PC-3 (cell line): Measurements from ENCODE around the gene RETN. TPM values are rescaled to one million over a fixed set of nuclear protein-coding genes. Genes with fewer than 3 reads are reported as not detected.

Experiments used
- ATAC-seq: fragments of 200-7000 bp; cut with Tn5 transposase; 2 replicates; pipeline ENCODE4 v1.9.1; 2020; ENCODE audit warnings: mild to moderate bottlenecking, moderate library complexity
- BruUV-seq: library from RNA; stranded (reverse); fragments of 400-500 nt; replicated peaks from 2 replicates; lab custom pipeline; 2021; lab: Mats Ljungman, UMichigan
- CTCF ChIA-PET: fragments of 300-600 bp; sonication (Branson Sonifier 250); formaldehyde crosslinking; loops from one replicate; lab custom pipeline; 2022; ENCODE audit warnings: antibody characterized with exemption; lab: Charles Lee
- POLR2A ChIA-PET: fragments of 300-600 bp; sonication (Branson Sonifier 250); formaldehyde crosslinking; loops from one replicate; lab custom pipeline; 2022; ENCODE audit warnings: antibody characterized with exemption; ENCODE audit not compliant: unreplicated experiment; lab: Charles Lee
- DNase-seq: peaks from one replicate; pipeline ENCODE4 v3.0.0-alpha.2; 2015
- H2AFZ ChIP-seq: fragments of 300-600 bp; sonication (generic); 2 replicates; pipeline ENCODE4 v1.6.0; 2016; ENCODE audit warnings: antibody characterized with exemption, low read length
- H3F3A ChIP-seq: fragments of 300-600 bp; sonication (generic); one replicate; pipeline ENCODE4 v1.6.0; 2017; ENCODE audit warnings: antibody characterized with exemption, low read length, control low read depth, mild to moderate bottlenecking; ENCODE audit not compliant: unreplicated experiment
- H3K27ac ChIP-seq: fragments of 300-600 bp; sonication (generic); 2 replicates; pipeline ENCODE4 v1.5.1; 2016; ENCODE audit warnings: mild to moderate bottlenecking, low read length
- H3K27me3 ChIP-seq: fragments of 300-600 bp; sonication (generic); 2 replicates; pipeline ENCODE4 v1.6.1; 2016; ENCODE audit warnings: low read length, mixed read lengths
- H3K36me3 ChIP-seq: fragments of 300-600 bp; sonication (generic); 2 replicates; pipeline ENCODE4 v1.6.1; 2016; ENCODE audit warnings: low read depth, mixed run types, low read length, mixed read lengths
- H3K4me1 ChIP-seq: fragments of 300-600 bp; sonication (generic); 2 replicates; pipeline ENCODE4 v1.5.1; 2016; ENCODE audit warnings: low read length; ENCODE audit not compliant: insufficient read depth
- H3K4me2 ChIP-seq: fragments of 300-600 bp; sonication (generic); 2 replicates; pipeline ENCODE4 v1.6.0; 2016; ENCODE audit warnings: low read length
- H3K4me3 ChIP-seq: fragments of 300-600 bp; sonication (generic); 2 replicates; pipeline ENCODE4 v1.5.1; 2016; ENCODE audit warnings: mild to moderate bottlenecking, low read length, mixed read lengths
- H3K79me2 ChIP-seq: fragments of 300-600 bp; sonication (generic); 2 replicates; pipeline ENCODE4 v1.6.1; 2017; ENCODE audit warnings: low read length, mixed read lengths
- H3K9ac ChIP-seq: fragments of 300-600 bp; sonication (generic); 2 replicates; pipeline ENCODE4 v1.6.0; 2016; ENCODE audit warnings: mild to moderate bottlenecking, low read length
- H3K9me2 ChIP-seq: fragments of 300-600 bp; sonication (generic); replicated peaks from 2 replicates; pipeline ENCODE4 v1.6.1; 2016; ENCODE audit warnings: mixed run types, low read length, mixed read lengths
- H3K9me3 ChIP-seq: fragments of 300-600 bp; sonication (generic); 2 replicates; pipeline ENCODE4 v1.6.1; 2016; ENCODE audit warnings: low read length, mixed read lengths
- H4K20me1 ChIP-seq: fragments of 300-600 bp; sonication (generic); 2 replicates; pipeline ENCODE4 v1.6.1; 2016; ENCODE audit warnings: low read length, mixed read lengths
- EZH2 ChIP-seq: fragments of 300-600 bp; sonication (generic); IDR thresholded peaks from one replicate; pipeline ENCODE4 v1.6.1; 2017; ENCODE audit warnings: antibody characterized with exemption, mild to moderate bottlenecking, low read length; ENCODE audit not compliant: unreplicated experiment
- EZH2phosphoT487 ChIP-seq: fragments of 300-600 bp; sonication (generic); IDR thresholded peaks from 2 replicates; pipeline ENCODE4 v1.6.1; 2018; ENCODE audit warnings: mild to moderate bottlenecking, antibody characterized with exemption, low read length, borderline replicate concordance
- intact Hi-C: fragments of 100-400 bp; cut with micrococcal nuclease; formaldehyde crosslinking; loops from 2 replicates; pipeline ENCODE4 v1.9.0; 2023
- total RNA-seq: library from RNA; depleted of rRNA; stranded (reverse); fragments of >200 nt; gene quantifications from 2 replicates; pipeline ENCODE4 v1.2.3, GENCODE V29; 2014
- TF ChIP-seq, protein P1 (sequence below): fragments of 300-600 bp; sonication (generic); conservative IDR thresholded peaks from 2 replicates; pipeline ENCODE4 v1.5.1; 2017; ENCODE audit warnings: antibody characterized with exemption, low read depth, mild to moderate bottlenecking, low read length

The RETN gene
- total RNA-seq, 1 experiment from 2014 or later, result not detected

- DNase-seq (no peak), ATAC-seq (no peak)
- Histone ChIP-seq H3K4me2 (no peak overlapping the region), H3K36me3 (peaks cover 7% of the 10 kb centered on the region; the same call in 1 of the 2 replicates), H3F3A (no peaks in the 10 kb centered on the region), H4K20me1 (no peaks in the 10 kb centered on the region), H3K9me3 (no peaks in the 10 kb centered on the region), H3K27me3 (no peaks in the 10 kb centered on the region), H3K9me2 (no peaks in the 10 kb centered on the region), H3K79me2 (no peaks in the 10 kb centered on the region), H2AFZ (no peak overlapping the region), H3K4me3 (no peak overlapping the region), H3K27ac (no peak overlapping the region), H3K4me1 (peaks cover under 1% of the 10 kb centered on the region; the same call in 1 of the 2 replicates), H3K9ac (no peak overlapping the region)
- no TSS peak for BruUV-seq
- POLR2A ChIA-PET, result no interaction called here
- CTCF ChIA-PET, result no interaction called here
- TF ChIP-seq EZH2phosphoT487, result no peak
- TF ChIP-seq EZH2, result no peak
- TF ChIP-seq, protein P1, sequence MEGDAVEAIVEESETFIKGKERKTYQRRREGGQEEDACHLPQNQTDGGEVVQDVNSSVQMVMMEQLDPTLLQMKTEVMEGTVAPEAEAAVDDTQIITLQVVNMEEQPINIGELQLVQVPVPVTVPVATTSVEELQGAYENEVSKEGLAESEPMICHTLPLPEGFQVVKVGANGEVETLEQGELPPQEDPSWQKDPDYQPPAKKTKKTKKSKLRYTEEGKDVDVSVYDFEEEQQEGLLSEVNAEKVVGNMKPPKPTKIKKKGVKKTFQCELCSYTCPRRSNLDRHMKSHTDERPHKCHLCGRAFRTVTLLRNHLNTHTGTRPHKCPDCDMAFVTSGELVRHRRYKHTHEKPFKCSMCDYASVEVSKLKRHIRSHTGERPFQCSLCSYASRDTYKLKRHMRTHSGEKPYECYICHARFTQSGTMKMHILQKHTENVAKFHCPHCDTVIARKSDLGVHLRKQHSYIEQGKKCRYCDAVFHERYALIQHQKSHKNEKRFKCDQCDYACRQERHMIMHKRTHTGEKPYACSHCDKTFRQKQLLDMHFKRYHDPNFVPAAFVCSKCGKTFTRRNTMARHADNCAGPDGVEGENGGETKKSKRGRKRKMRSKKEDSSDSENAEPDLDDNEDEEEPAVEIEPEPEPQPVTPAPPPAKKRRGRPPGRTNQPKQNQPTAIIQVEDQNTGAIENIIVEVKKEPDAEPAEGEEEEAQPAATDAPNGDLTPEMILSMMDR, result no peak
- intact Hi-C loops, result no loop called here
Observed at GRCh38 chr19:7647156-7647555, 21.7 kb upstream of the RETN start.

DNA sequence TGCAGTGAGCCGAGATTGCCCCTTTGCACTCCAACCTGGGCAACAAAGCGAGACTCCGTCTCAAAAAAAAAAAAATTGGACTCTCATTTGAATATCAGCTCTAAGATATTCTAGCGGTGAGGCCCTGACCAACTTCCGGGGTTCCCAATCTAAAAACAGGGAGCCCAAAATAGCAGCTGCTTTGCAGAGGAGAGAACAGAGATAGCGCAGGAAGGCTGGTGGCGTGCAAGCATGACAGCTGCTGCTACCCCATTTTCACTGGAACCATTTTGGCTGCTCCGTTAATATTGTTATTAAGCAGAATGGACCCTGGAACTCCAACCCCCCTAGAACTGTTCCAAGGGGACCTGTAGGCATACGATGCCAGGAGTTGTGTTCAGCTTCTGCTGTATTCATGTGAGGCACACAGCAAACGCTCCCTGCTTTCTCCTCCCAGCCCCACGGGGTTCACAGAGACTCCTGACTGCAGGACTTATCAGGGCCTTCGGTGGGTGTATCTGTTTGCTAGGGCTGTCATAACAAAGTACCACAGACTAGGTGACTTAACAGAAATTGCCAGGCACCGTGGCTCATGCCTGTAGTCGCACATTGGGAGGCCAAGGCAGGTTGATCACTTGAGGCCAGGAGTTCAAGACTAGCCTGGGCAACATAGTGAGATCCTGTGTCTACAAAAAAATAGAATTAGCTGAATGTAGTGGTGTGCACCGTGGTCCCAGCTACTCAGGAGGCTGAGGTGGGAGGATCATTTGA, 20.4 kb upstream of the RETN start:
- Histone ChIP-seq H3K79me2 (no peaks in the 10 kb centered on the region), H2AFZ (no peak overlapping the region), H3K36me3 (peaks cover 7% of the 10 kb centered on the region; the same call in 1 of the 2 replicates), H3K4me2 (no peak overlapping the region), H3K9me3 (no peaks in the 10 kb centered on the region), H3K27ac (no peak overlapping the region), H4K20me1 (no peaks in the 10 kb centered on the region), H3K27me3 (no peaks in the 10 kb centered on the region), H3F3A (no peaks in the 10 kb centered on the region), H3K4me1 (peaks cover 3% of the 10 kb centered on the region; the same call in 1 of the 2 replicates), H3K4me3 (no peak overlapping the region), H3K9me2 (no peaks in the 10 kb centered on the region), H3K9ac (no peak overlapping the region)
- CTCF ChIA-PET, result interaction anchor here (0.6 to 1.0 kb wide), 2 partner anchors 80 to 130 kb away, joined by 5 to 9 read pairs; no protein-coding TSS in a partner anchor
- POLR2A ChIA-PET, result interaction anchor here (0.5 kb wide), 1 partner anchor 671 kb away, joined by 7 read pairs; no protein-coding TSS in a partner anchor
- intact Hi-C loops, result no loop called here
- no peak for TF ChIP-seq EZH2phosphoT487
- TF ChIP-seq, protein P1, result no peak
- TF ChIP-seq EZH2, result no peak
- DNase-seq (no peak), ATAC-seq (no peak)
- TSS peak; percentile 18 for BruUV-seq

- H3K36me3 ChIP-seq, result 0 out of 2 replicates have a peak, but pooled peaks cover 2% of the 10 kb centered on the region
- H3K9me3 ChIP-seq, result no peaks in the 10 kb centered on the region
- intact Hi-C loops, result no loop called here
- H3K9me2 ChIP-seq, result no peaks in the 10 kb centered on the region
- H2AFZ ChIP-seq, result no peak overlapping the region
- no peak overlapping the region for H3K4me3 ChIP-seq
- CTCF ChIA-PET, result interaction anchor here (1.2 kb wide), 1 partner anchor 31 kb away, joined by 4 read pairs; the partner anchor contains the start of gene TRAPPC5
- no peak overlapping the region for H3K27ac ChIP-seq
- no peak for ATAC-seq
- no peaks in the 10 kb centered on the region for H3K79me2 ChIP-seq
- H3K9ac ChIP-seq, result no peak overlapping the region
- H3K4me2 ChIP-seq, result no peak overlapping the region
- no peak for TF ChIP-seq EZH2
- TF ChIP-seq, protein P1, result no peak
- no peak for TF ChIP-seq EZH2phosphoT487
- H3K27me3 ChIP-seq, result no peaks in the 10 kb centered on the region
- no TSS peak for BruUV-seq
- H3F3A ChIP-seq, result no peaks in the 10 kb centered on the region
- DNase-seq, result no peak
- POLR2A ChIA-PET, result no interaction called here
- no peaks in the 10 kb centered on the region for H4K20me1 ChIP-seq
- H3K4me1 ChIP-seq, result peaks cover 3% of the 10 kb centered on the region; the same call in 1 of the 2 replicates
Observed at GRCh38 chr19:7650148-7650547, 18.7 kb upstream of the RETN start.
